ENCODE results near the gene MTG1. TPM values are rescaled to one million over a fixed set of nuclear protein-coding genes. Genes with fewer than 3 reads are reported as not detected.
"Not testable (repeated sequence)": the region's sequence is repeated elsewhere in the genome, so short reads cannot be mapped to it uniquely, and the experiment has no call there.

MTG1 gene
- total RNA-seq, 2 donors from 2014 or later, result 48.7 to 51.2 TPM

DNA sequence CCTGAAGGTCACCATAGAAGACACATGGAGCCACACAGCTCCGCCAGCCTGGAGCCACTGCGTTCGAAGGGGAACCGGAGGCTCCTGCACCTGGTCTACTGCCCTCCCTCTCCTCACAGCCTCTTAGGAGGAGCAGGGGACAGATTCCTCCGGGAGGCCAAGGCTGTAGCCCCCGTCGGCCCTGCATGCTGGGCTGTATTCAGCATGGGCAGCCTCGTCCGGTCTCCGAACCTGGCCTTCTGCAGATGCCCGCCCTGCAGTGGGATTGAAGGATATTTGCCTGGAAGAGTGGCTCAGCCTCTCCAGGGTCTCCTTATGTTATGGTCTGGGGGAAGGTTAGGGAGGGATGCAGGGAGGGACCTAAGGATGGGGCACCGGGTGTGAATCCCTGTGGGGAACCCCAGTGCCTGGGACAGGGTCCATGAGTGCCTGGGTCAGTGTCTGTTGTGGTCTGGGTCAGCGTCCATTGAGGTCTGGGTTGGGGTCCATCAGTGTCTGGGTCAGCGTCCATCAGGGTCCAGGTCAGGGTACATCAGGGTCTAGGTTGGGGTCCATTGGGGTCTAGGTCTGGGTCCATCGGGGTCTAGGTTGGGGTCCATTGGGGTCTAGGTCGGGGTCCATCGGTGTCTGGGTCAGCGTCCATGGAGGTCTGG, 46.8 kb downstream of the MTG1 start:
- H3K9me3 ChIP-seq (ENCODE audit: control insufficient read depth, low read length, poor library complexity, severe bottlenecking), result no peaks in the 10 kb centered on the region
- Mint-ChIP-seq H3K4me3 (peak overlapping the region; percentile 85), H3K27me3 (peaks cover 7% of the 10 kb centered on the region), H3K27ac (peak overlapping the region; percentile 93), H3K4me1 (peaks cover 36% of the 10 kb centered on the region), H3K36me3 (ENCODE audit: low read depth) (peaks cover 5% of the 10 kb centered on the region)
- ATAC-seq (no peak), DNase-seq (no peak)

DNA sequence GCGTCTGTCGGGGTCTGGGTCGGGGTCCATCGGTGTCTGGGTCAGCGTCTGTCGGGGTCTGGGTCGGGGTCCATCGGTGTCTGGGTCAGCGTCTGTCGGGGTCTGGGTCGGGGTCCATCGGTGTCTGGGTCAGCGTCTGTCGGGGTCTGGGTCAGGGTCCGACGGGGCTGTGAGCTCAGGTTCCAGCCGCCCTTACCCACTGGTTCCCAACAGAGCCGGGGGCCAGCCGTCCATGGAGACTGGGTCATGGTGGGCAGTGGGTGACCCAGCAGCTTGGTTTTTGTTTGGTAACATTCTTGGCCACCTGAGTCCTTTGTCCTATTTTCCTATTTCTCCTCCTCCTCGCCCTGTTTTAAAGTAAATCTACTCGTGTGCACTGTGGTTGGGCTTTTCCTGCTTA, 47.4 kb downstream of the MTG1 start:
- H3K4me1 Mint-ChIP-seq, result peaks cover 36% of the 10 kb centered on the region
- H3K9me3 ChIP-seq (ENCODE audit: control insufficient read depth, low read length, poor library complexity, severe bottlenecking); H3K27me3 Mint-ChIP-seq; DNase-seq; ATAC-seq; H3K36me3 Mint-ChIP-seq (ENCODE audit: low read depth): not testable (repeated sequence)
- H3K27ac Mint-ChIP-seq, result peak overlapping the region; percentile 93
- H3K4me3 Mint-ChIP-seq, result peak overlapping the region; percentile 85

DNA sequence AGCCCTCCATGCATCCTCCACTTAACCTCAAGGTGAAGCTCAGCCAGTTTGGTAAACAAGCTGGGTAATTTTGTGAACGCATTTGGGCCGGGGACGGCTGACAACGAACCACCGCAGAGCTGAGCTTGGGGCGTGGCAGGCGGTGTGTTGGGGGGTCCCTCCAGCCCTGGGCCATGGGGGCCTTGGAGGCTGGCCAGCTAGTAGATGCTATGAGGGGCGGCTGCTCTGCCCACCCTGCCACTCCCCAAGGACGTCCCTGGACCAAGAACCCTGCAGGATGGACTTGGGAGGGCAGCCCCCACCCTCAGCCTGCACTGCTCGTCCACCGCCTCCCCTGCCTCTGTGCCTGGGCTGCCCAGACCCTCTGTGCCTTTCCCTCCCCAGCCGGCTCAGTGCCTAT, 47.8 kb downstream of the MTG1 start:
- peaks cover 36% of the 10 kb centered on the region for H3K4me1 Mint-ChIP-seq
- peaks cover 5% of the 10 kb centered on the region for H3K36me3 Mint-ChIP-seq (ENCODE audit: low read depth)
- no peaks in the 10 kb centered on the region for H3K9me3 ChIP-seq (ENCODE audit: control insufficient read depth, low read length, poor library complexity, severe bottlenecking)
- peak overlapping the region; percentile 93 for H3K27ac Mint-ChIP-seq
- H3K4me3 Mint-ChIP-seq, result peak overlapping the region; percentile 85
- no peak for DNase-seq
- peaks cover 2% of the 10 kb centered on the region for H3K27me3 Mint-ChIP-seq
- peak; percentile 61 for ATAC-seq

DNA sequence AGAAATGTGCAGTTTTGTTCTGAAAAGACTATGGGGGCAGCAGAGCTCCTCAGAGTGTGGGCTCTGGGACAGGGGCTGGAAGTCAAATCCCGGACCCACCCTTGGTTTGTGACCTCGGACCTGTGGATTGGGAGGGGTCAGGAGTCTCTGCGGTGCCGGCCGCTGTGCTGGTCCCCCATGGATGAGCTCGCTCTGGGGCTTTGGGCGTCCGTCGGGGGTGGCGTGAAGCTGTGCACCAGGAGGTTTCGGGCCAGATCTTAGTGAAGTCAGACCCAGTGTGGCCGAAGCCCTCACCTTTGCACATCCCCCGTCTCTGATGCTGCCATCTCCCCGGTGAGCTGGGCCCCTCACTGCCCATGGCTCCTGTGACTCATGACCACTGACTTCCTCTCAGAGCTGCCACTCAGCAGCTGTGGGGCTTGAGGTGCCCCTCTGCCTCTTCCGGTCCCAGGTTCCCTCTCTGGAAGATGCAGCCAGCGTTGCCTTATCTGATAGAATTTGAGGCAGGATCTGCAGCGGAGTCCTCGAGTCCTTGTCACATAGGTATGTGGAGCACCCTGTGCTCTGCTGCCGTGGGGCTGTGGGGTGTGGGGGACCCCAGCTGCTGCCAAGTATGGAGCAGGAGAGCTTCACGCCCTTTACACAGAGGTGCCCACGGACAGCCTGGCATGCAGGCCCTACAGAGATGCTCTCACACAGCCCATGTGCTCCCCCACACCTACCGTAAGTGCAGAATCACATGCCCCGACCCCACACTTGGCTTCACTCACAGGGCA, 48.4 kb downstream of the MTG1 start:
- DNase-seq, result peak in 1 of 3 donors; percentile 24
- no peaks in the 10 kb centered on the region for H3K9me3 ChIP-seq (ENCODE audit: control insufficient read depth, low read length, poor library complexity, severe bottlenecking)
- peaks cover 5% of the 10 kb centered on the region for H3K36me3 Mint-ChIP-seq (ENCODE audit: low read depth)
- no peaks in the 10 kb centered on the region for H3K27me3 Mint-ChIP-seq
- H3K4me1 Mint-ChIP-seq, result peaks cover 36% of the 10 kb centered on the region
- H3K27ac Mint-ChIP-seq, result peak overlapping the region; percentile 93
- ATAC-seq, result peak; percentile 72
- H3K4me3 Mint-ChIP-seq, result peak overlapping the region; percentile 85

DNA sequence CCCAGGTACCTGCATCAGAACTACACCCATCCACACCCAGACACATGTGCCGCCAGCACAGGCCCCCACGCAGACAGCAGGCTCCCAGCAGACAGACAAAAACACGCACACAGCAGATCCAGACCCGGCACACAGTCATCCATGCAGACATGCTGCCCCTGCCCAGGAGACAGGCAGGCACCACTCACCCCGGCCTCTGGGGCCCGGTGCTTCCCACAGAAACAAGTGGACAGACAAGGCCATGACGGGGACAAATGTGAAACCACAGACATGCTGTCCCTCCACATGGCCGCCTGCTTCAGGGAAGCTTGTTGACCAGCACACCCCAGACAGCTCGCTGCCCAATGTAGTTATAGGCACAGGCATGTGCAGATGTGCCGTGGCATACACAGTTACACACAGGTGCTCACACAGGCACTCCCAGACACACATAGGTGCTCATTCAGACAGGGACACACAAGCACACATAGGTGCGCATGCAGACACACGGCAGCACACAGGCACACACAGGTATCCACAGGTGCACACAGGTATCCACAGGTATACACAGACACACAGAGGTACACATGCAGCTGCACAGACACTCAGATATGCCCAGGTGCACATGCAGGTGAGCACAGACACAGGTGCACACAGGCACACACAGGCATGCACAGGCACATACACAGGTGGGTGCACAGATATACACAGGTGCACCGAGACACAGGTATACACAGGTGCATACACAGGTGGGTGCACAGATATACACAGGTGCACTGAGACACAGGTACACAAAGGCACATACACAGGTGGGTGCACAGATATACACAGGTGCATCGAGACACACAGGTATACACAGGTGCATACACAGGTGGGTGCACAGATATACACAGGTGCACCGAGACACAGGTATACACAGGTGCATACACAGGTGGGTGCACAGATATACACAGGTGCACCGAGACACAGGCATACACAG, 49.3 kb downstream of the MTG1 start:
- H3K36me3 Mint-ChIP-seq (ENCODE audit: low read depth), result peaks cover 5% of the 10 kb centered on the region
- peak in 1 of 3 donors; percentile 7 for DNase-seq
- H3K4me1 Mint-ChIP-seq, result peaks cover 33% of the 10 kb centered on the region
- no peaks in the 10 kb centered on the region for H3K27me3 Mint-ChIP-seq
- H3K4me3 Mint-ChIP-seq, result peak overlapping the region; percentile 85
- peak overlapping the region; percentile 93 for H3K27ac Mint-ChIP-seq
- no peak for ATAC-seq
- H3K9me3 ChIP-seq (ENCODE audit: control insufficient read depth, low read length, poor library complexity, severe bottlenecking), result peaks cover 3% of the 10 kb centered on the region

DNA sequence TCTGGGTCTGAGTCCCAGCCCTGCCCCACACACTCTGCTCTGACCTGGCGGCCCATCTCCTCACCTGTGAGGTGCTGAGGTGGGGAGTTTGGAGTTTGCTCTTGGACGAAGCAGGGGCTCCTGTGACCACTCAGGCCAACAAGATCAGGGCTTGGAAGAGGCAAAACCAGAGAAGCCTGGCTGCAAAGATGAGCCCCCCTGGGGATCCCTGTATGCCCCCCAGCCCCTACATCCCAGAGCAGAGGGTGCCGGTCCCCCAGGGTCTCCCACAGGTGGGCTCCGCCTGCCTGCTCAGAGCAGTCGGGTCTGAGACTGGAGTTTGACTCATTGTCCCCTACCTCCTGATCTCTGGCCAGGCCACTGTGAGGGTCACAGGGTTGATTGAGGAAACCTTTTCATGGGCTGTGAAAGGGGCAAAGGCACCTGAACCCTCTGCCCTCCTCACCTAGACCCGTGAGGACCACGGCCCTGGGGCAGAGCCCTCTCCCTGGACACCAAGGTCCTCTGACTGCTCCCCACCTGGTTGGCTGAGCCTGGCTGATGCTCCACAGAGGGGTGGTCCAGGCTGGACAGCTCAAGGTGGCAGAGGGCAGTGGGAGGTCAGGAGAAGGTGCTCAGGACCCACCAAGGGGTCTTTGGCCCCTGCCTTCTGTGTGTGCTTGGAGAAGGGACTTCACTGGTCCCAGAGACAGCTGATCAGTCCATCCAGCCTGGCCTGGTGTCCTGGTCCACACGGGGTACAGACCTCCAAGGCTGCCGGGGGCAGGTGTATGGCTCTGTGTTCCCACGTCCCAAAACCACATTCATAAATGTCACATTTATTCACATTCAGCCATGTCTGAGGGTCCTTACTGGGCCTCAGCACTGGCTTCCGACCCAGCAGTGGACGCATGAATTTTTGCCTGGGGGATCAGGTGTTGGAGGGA, 50.6 kb downstream of the MTG1 start:
- H3K4me3 Mint-ChIP-seq, result no peak overlapping the region
- ATAC-seq (no peak), DNase-seq (no peak)
- H3K4me1 Mint-ChIP-seq, result peaks cover 21% of the 10 kb centered on the region
- no peaks in the 10 kb centered on the region for H3K27me3 Mint-ChIP-seq
- H3K9me3 ChIP-seq (ENCODE audit: control insufficient read depth, low read length, poor library complexity, severe bottlenecking), result peaks cover 5% of the 10 kb centered on the region
- H3K27ac Mint-ChIP-seq, result no peak overlapping the region
- H3K36me3 Mint-ChIP-seq (ENCODE audit: low read depth), result peaks cover 5% of the 10 kb centered on the region

DNA sequence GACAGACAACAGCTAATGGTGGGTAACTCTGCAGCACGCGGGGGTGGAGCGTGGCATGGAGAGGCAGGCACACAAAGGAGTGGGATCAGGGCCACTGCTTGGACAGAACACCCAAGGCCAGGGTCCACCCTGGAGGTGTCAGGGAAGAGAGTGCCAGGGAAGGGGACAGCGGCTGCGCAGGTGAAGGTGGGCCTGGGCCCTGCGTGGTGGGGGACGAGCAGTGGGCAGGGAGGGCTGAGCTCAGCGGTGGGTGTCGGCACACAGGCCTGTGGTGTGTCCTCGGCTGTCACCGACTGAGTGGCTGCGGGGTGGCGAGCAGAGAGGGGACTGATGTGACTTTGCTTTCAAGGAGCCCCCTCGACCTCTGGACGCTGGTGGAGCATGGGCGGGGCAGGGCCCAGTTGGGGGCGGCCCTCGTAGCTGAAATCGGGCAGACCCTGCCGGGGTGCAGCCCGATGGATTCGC, 51.3 kb downstream of the MTG1 start:
- H3K9me3 ChIP-seq (ENCODE audit: control insufficient read depth, low read length, poor library complexity, severe bottlenecking), result peaks cover 5% of the 10 kb centered on the region
- H3K27ac Mint-ChIP-seq, result no peak overlapping the region
- peaks cover 19% of the 10 kb centered on the region for H3K4me1 Mint-ChIP-seq
- peaks cover 5% of the 10 kb centered on the region for H3K36me3 Mint-ChIP-seq (ENCODE audit: low read depth)
- no peak for DNase-seq
- H3K4me3 Mint-ChIP-seq, result no peak overlapping the region
- H3K27me3 Mint-ChIP-seq, result no peaks in the 10 kb centered on the region
- no peak for ATAC-seq

DNA sequence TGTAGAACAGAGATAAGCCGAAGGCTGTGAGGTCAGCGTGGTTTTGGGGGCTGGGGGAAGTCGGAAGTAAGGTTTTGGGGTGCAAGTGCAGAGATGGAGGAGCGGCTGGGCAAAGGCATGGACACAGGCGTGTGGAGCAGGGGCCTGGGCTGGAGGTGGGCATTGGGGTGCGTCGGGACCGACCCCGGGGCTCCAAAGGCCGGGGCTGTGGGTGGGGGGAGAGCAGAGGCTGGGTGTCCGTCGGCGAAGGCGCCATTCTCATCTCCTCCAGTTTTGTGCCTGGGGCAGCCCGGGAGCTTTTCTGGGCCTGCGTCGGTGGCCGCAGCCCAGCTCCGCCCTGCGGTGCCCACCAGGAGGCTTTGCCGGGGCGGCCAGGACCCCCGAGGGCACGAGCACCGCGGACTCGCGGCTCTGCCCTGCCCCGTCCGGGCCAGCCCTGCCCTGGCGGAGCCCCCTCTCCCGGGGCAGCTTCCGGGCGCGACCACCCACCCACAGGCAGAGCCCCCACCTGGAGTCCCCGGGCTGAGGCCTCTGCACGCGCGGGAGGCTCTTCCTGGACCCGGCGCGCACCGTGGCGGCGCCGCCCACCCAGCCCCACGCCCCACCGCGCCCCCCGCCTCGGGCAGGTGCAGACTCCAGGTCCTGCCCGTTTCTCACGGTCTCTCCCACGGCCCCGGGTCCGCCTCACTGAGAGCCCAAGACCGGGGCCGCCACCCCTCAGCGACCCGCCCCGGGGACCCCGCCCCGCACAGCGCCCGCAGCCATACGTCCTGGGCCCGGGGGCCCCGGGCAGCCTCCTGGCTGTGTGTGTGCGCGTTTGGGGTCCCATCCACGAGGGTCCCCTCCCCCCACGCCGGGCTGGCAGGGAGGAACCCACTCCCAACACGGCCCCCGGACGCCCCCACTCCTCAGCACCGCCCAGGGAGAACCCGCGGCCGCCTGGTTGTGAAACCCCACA, 52.1 kb downstream of the MTG1 start:
- Mint-ChIP-seq H3K36me3 (ENCODE audit: low read depth) (peaks cover 5% of the 10 kb centered on the region), H3K27ac (no peak overlapping the region), H3K4me1 (peaks cover 19% of the 10 kb centered on the region), H3K27me3 (no peaks in the 10 kb centered on the region), H3K4me3 (no peak overlapping the region)
- DNase-seq (no peak), ATAC-seq (no peak)
- peaks cover 5% of the 10 kb centered on the region for H3K9me3 ChIP-seq (ENCODE audit: control insufficient read depth, low read length, poor library complexity, severe bottlenecking)

DNA sequence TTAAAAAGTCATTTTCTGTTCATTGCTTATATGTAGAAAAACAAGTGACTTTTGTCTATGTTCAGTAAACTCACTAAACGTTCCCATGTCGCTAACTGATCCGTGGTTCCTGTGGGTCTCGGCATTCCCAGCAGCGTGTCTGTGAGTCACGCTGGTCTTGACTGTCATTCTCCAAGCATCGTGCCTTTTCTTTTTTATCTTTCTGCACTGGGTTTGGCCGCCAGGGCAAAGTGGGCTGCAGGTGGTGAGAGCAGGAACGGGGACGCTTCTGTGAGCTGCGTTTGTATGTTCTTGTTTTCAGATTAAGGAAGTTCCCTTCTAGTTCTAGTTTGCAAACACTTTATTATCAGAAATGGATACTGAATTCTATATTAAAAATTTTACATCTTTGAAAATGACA, 53.0 kb downstream of the MTG1 start:
- H3K9me3 ChIP-seq (ENCODE audit: control insufficient read depth, low read length, poor library complexity, severe bottlenecking), result peaks cover 5% of the 10 kb centered on the region
- no peak for ATAC-seq
- no peak for DNase-seq
- H3K36me3 Mint-ChIP-seq (ENCODE audit: low read depth), result peaks cover 5% of the 10 kb centered on the region
- H3K4me1 Mint-ChIP-seq, result peaks cover 14% of the 10 kb centered on the region
- no peaks in the 10 kb centered on the region for H3K27me3 Mint-ChIP-seq
- H3K4me3 Mint-ChIP-seq, result no peak overlapping the region
- H3K27ac Mint-ChIP-seq, result no peak overlapping the region

DNA sequence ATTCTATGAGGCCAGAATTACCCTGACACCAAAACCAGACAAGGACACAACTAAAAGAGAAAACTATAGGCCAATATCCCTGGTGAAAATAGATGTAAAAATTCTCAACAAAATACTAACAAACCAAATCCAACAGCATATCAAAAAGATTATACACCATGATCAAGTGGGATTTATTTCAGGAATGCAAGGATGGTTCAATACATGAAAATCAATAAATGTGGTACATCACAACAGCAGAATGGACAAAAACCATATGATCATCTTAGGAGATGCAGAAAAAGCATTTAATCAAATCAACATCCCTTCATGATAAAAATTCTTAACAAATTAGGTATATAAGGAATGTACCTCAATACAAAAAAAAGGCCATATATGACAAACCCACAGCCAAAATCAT, 54.2 kb downstream of the MTG1 start:
- no peak overlapping the region for H3K27ac Mint-ChIP-seq
- no peak for ATAC-seq
- H3K9me3 ChIP-seq (ENCODE audit: control insufficient read depth, low read length, poor library complexity, severe bottlenecking), result peaks cover 5% of the 10 kb centered on the region
- H3K4me3 Mint-ChIP-seq, result no peak overlapping the region
- H3K27me3 Mint-ChIP-seq, result no peaks in the 10 kb centered on the region
- H3K36me3 Mint-ChIP-seq (ENCODE audit: low read depth), result peaks cover 4% of the 10 kb centered on the region
- DNase-seq, result no peak
- peaks cover 8% of the 10 kb centered on the region for H3K4me1 Mint-ChIP-seq

DNA sequence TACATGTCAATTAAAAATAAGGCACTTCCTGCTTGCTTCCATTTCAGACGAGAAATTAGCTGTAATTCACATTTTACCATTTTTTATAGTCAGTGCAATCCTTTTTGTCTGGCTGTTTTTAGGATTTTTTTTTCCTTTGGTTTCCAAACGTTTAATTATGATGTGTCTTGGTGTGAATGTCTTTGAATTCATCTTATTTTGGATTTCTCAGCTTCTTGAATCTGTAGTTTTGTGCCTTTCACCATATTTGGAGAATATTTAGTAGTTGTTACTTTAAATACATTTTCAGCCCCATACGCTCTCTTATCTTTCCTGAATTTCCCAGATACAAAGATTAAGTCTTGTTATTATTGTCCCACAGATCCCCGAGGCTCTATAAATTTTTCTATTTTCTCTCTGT, 57.4 kb downstream of the MTG1 start:
- Mint-ChIP-seq H3K36me3 (ENCODE audit: low read depth) (peaks cover 6% of the 10 kb centered on the region), H3K4me1 (peaks cover 19% of the 10 kb centered on the region), H3K4me3 (no peak overlapping the region), H3K27ac (peak overlapping the region; percentile 10), H3K27me3 (no peaks in the 10 kb centered on the region)
- no peak for ATAC-seq
- peaks cover 5% of the 10 kb centered on the region for H3K9me3 ChIP-seq (ENCODE audit: control insufficient read depth, low read length, poor library complexity, severe bottlenecking)
- DNase-seq, result no peak
